Endothelial cell of umbilical vein (primary cell): Measurements from ENCODE around the gene PSMB7. TPM values are rescaled to one million over a fixed set of nuclear protein-coding genes. Genes with fewer than 3 reads are reported as not detected.

Source experiments
- BruUV-seq: library from RNA; stranded (reverse); fragments of 400-500 nt; replicated peaks from 2 replicates; lab custom pipeline; 2021; lab: Mats Ljungman, UMichigan
- CTCF ChIA-PET: fragments of 300-600, 350-600 bp; sonication (Branson Sonifier 250); formaldehyde crosslinking; loops from one replicate; lab custom pipeline; 2021; ENCODE audit warnings: antibody characterized with exemption, inconsistent platforms; lab: Charles Lee
- POLR2A ChIA-PET: fragments of 300-600, 350-600 bp; sonication (Branson Sonifier 250); formaldehyde crosslinking; loops from one replicate; lab custom pipeline; 2021; ENCODE audit warnings: antibody characterized with exemption, inconsistent platforms; lab: Charles Lee
- DNase-seq: peaks from one replicate; pipeline ENCODE4 v3.0.0-alpha.2; 2011; ENCODE audit warnings: low read depth, low spot score
- FAIRE-seq: peaks from 2 replicates; lab custom pipeline; 2011; peaks lifted over from hg19 to GRCh38; lab: Jason Lieb, UNC
- H2AFZ ChIP-seq: 2 replicates; pipeline ENCODE4 v1.6.0; 2012; ENCODE audit warnings: low read depth, low read length, control low read depth, inconsistent platforms
- H3K27ac ChIP-seq: 2 replicates; pipeline ENCODE4 v1.5.1; 2011; ENCODE audit warnings: low read depth, mild to moderate bottlenecking, control low read depth, low read length, moderate library complexity; ENCODE audit not compliant: insufficient read depth
- H3K27me3 ChIP-seq, 2 experiments: 2 replicates each; pipeline versions ENCODE4 v1.6.0 to v1.6.1; 2011; ENCODE audit warnings: low read length in 2 of 2, mixed read lengths in 1 of 2; ENCODE audit not compliant: control insufficient read depth in 2 of 2, insufficient read depth in 2 of 2
- H3K36me3 ChIP-seq, 2 experiments: 2 replicates in 1 of 2; 3 replicates in 1 of 2; pipeline ENCODE4 v1.5.1; 2011; ENCODE audit warnings: low read length in 2 of 2, mild to moderate bottlenecking in 1 of 2, moderate library complexity in 1 of 2; ENCODE audit not compliant: control insufficient read depth in 2 of 2, insufficient read depth in 2 of 2; ENCODE audit errors: extremely low read depth in 1 of 2
- H3K4me1 ChIP-seq: 3 replicates; pipeline ENCODE4 v1.5.1; 2011; ENCODE audit warnings: mild to moderate bottlenecking, low read length; ENCODE audit not compliant: control insufficient read depth, insufficient read depth; ENCODE audit errors: extremely low read depth
- H3K4me2 ChIP-seq: 2 replicates; pipeline ENCODE4 v1.6.1; 2011; ENCODE audit warnings: low read length, control low read depth, mixed read lengths; ENCODE audit not compliant: insufficient read depth
- H3K4me3 ChIP-seq, 3 experiments: fragments of 200-600 bp in 1 of 3; sonication (generic), shearing (Covaris generic) in 1 of 3; replicated peaks in 1 of 3; 2 replicates each; pipeline ENCODE4 v1.5.1; 2011 to 2016; ENCODE audit warnings: control low read depth in 3 of 3, low read length in 3 of 3, mild to moderate bottlenecking in 2 of 3, inconsistent platforms in 1 of 3, low read depth in 1 of 3, moderate library complexity in 1 of 3; ENCODE audit not compliant: insufficient read depth in 1 of 3
- H3K79me2 ChIP-seq: 2 replicates; pipeline ENCODE4 v1.6.0; 2012; ENCODE audit warnings: low read length, inconsistent platforms; ENCODE audit not compliant: control insufficient read depth, insufficient read depth
- H3K9ac ChIP-seq: replicated peaks from 2 replicates; pipeline ENCODE3; 2011; ENCODE audit warnings: low read length, control low read depth; ENCODE audit not compliant: insufficient read depth; ENCODE audit errors: extremely low read depth
- H3K9me1 ChIP-seq: replicated peaks from 3 replicates; pipeline ENCODE4 v1.6.0; 2011; ENCODE audit warnings: mild to moderate bottlenecking, low read length; ENCODE audit not compliant: control insufficient read depth, insufficient read depth; ENCODE audit errors: extremely low read depth
- H3K9me3 ChIP-seq: replicated peaks from 2 replicates; pipeline ENCODE4 v1.5.1; 2012; ENCODE audit warnings: low read length, inconsistent platforms; ENCODE audit not compliant: control insufficient read depth, insufficient read depth
- H4K20me1 ChIP-seq: replicated peaks from 2 replicates; pipeline ENCODE3; 2011; ENCODE audit warnings: mild to moderate bottlenecking, low read length; ENCODE audit not compliant: control insufficient read depth, insufficient read depth; ENCODE audit errors: extremely low read depth
- EZH2 ChIP-seq: IDR thresholded peaks from 2 replicates; pipeline ENCODE4 v1.6.1; 2012; ENCODE audit warnings: borderline replicate concordance, low read depth, mild to moderate bottlenecking, moderate library complexity, low read length, inconsistent platforms; ENCODE audit not compliant: severe bottlenecking
- FOS ChIP-seq: IDR thresholded peaks from 2 replicates; pipeline ENCODE4 v1.6.1; 2011; ENCODE audit warnings: mild to moderate bottlenecking, low read length, moderate library complexity, borderline replicate concordance; ENCODE audit not compliant: insufficient read depth
- GATA2 ChIP-seq: IDR thresholded peaks from 2 replicates; pipeline ENCODE4 v1.7.0; 2011; ENCODE audit warnings: low read depth, mild to moderate bottlenecking, moderate library complexity, mixed read lengths, low read length; ENCODE audit not compliant: insufficient read length, insufficient read depth
- JUN ChIP-seq: IDR thresholded peaks from 2 replicates; pipeline ENCODE4 v1.6.1; 2011; ENCODE audit warnings: borderline replicate concordance, low read depth; ENCODE audit not compliant: insufficient read length, insufficient read depth
- MYC ChIP-seq: IDR thresholded peaks from one replicate; pipeline ENCODE4 v1.6.1; 2011; ENCODE audit warnings: mild to moderate bottlenecking, low read depth, low read length
- POLR2A ChIP-seq: IDR thresholded peaks from 2 replicates; pipeline ENCODE4 v1.6.1; 2012; ENCODE audit warnings: low read depth, mild to moderate bottlenecking, control low read depth, low read length
- POLR2AphosphoS5 ChIP-seq: IDR thresholded peaks from 2 replicates; pipeline ENCODE4 v1.6.1; 2012; ENCODE audit warnings: low read depth, mild to moderate bottlenecking, control low read depth, low read length, moderate library complexity; ENCODE audit not compliant: insufficient read depth
- dilution Hi-C: fragments of 300-500 bp; cut with MboI; formaldehyde crosslinking; loops from one replicate; pipeline ENCODE4 v1.15.0; 2019; ENCODE audit warnings: low sequenced_read_pairs; ENCODE audit not compliant: extremely low pct_ligation_motif_present
- intact Hi-C: fragments of 100-400 bp; cut with micrococcal nuclease; formaldehyde crosslinking; loops from one replicate; pipeline ENCODE4 v1.10.0; 2022
- polyA plus RNA-seq, 4 experiments: library from polyadenylated mRNA; depleted of rRNA in 3 of 4; stranded (reverse) in 3 of 4; unstranded in 1 of 4; fragments of >200 nt; gene quantifications; 2 replicates each; pipeline versions ENCODE4 v1.2.1 to v1.2.3, GENCODE V29; 2011 to 2012; ENCODE audit warnings: missing spikeins in 1 of 4
- total RNA-seq: library from RNA; stranded (reverse); gene quantifications from 2 replicates; pipeline ENCODE4 v1.2.3, GENCODE V29; 2021
- TF ChIP-seq, protein P1 (sequence below): IDR thresholded peaks from 2 replicates; pipeline ENCODE4 v1.6.1; 2011; ENCODE audit not compliant: insufficient read depth, insufficient read length
- TF ChIP-seq, protein P2 (sequence below), 2 donors: IDR thresholded peaks; 1 replicate in 1 of 2; 2 replicates in 1 of 2; pipeline ENCODE4 v1.5.1; 2011; ENCODE audit warnings: low read length in 2 of 2, mild to moderate bottlenecking in 2 of 2, moderate library complexity in 2 of 2, control low read depth in 1 of 2, inconsistent platforms in 1 of 2, low read depth in 1 of 2; ENCODE audit not compliant: insufficient read depth in 1 of 2; ENCODE audit errors: extremely low read depth in 1 of 2

The PSMB7 gene
- total and polyA plus RNA-seq, 2 donors (not counting 3 experiments of a cell fraction or from before 2014, with no cell fraction given) = 227 to 366 TPM

- Histone ChIP-seq H3K4me3 (no peak overlapping the region), H2AFZ (no peak overlapping the region), H3K9me3 (no peaks in the 10 kb centered on the region), H3K4me2 (no peak overlapping the region), H4K20me1 (no peaks in the 10 kb centered on the region), H3K9ac (no peak overlapping the region), H3K9me1 (no peaks in the 10 kb centered on the region), H3K36me3 (no peaks in the 10 kb centered on the region), H3K79me2 (no peaks in the 10 kb centered on the region), H3K27me3 (peaks cover 0 to 2% of the 10 kb centered on the region in 2 experiments), H3K4me1 (no peaks in the 10 kb centered on the region), H3K27ac (no peak overlapping the region)
- ChIA-PET CTCF (no interaction called here), POLR2A (no interaction called here)
- BruUV-seq = no TSS peak
- no peak for DNase-seq
- FAIRE-seq = no peak
- dilution Hi-C loops (no loop called here), intact Hi-C loops (no loop called here)
- TF ChIP-seq, protein P1, sequence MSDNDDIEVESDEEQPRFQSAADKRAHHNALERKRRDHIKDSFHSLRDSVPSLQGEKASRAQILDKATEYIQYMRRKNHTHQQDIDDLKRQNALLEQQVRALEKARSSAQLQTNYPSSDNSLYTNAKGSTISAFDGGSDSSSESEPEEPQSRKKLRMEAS = no peak
- TF ChIP-seq POLR2A (no peak), FOS (no peak), EZH2 (no peak)
These were observed 27.1 kb upstream of the PSMB7 start for GRCh38 chr9:124442379-124442778.

GRCh38 chr9:124441291-124441690, 26.0 kb upstream of the PSMB7 start:
- H3K9me1 ChIP-seq = no peaks in the 10 kb centered on the region
- dilution Hi-C loops = no loop called here
- intact Hi-C loops = no loop called here
- TF ChIP-seq MYC (no peak), FOS (no peak), JUN (no peak), GATA2 (no peak), EZH2 (no peak), POLR2AphosphoS5 (no peak), POLR2A (no peak)
- TF ChIP-seq, protein P1 = no peak
- TF ChIP-seq, protein P2, sequence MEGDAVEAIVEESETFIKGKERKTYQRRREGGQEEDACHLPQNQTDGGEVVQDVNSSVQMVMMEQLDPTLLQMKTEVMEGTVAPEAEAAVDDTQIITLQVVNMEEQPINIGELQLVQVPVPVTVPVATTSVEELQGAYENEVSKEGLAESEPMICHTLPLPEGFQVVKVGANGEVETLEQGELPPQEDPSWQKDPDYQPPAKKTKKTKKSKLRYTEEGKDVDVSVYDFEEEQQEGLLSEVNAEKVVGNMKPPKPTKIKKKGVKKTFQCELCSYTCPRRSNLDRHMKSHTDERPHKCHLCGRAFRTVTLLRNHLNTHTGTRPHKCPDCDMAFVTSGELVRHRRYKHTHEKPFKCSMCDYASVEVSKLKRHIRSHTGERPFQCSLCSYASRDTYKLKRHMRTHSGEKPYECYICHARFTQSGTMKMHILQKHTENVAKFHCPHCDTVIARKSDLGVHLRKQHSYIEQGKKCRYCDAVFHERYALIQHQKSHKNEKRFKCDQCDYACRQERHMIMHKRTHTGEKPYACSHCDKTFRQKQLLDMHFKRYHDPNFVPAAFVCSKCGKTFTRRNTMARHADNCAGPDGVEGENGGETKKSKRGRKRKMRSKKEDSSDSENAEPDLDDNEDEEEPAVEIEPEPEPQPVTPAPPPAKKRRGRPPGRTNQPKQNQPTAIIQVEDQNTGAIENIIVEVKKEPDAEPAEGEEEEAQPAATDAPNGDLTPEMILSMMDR (IDR thresholded peaks at IDR 0.05; ENCODE audit: extremely low read depth in 1 of 2, insufficient read depth in 1 of 2, low read depth in 1 of 2, low read length in 2 of 2) = no peak
- no peak overlapping the region for H3K9ac ChIP-seq
- DNase-seq = no peak
- H3K4me1 ChIP-seq = no peaks in the 10 kb centered on the region
- BruUV-seq = no TSS peak
- ChIA-PET POLR2A (no interaction called here), CTCF (interaction anchor here (0.6 kb wide), 1 partner anchor 68 kb away, joined by 3 read pairs; no protein-coding TSS in a partner anchor)
- no peak overlapping the region for H2AFZ ChIP-seq
- no peaks in the 10 kb centered on the region for H3K9me3 ChIP-seq
- no peak overlapping the region for H3K27ac ChIP-seq
- H3K79me2 ChIP-seq = no peaks in the 10 kb centered on the region
- FAIRE-seq = no peak
- no peaks in the 10 kb centered on the region for H4K20me1 ChIP-seq
- H3K4me3 ChIP-seq = no peak overlapping the region
- H3K27me3 ChIP-seq = peaks cover 0 to 2% of the 10 kb centered on the region in 2 experiments
- H3K4me2 ChIP-seq = no peak overlapping the region
- H3K36me3 ChIP-seq = no peaks in the 10 kb centered on the region
